ENCODE results near the gene GIGYF2. TPM values are rescaled to one million over a fixed set of nuclear protein-coding genes. Genes with fewer than 3 reads are reported as not detected.

Gene GIGYF2
- polyA plus RNA-seq, 1 donor from 2014 or later = 52.6 TPM

GRCh38 chr2:232721261-232721660, 24.1 kb downstream of the GIGYF2 start:
- Histone ChIP-seq H4K20me1 (ENCODE audit: insufficient read depth) (no peaks in the 10 kb centered on the region), H3K36me3 (ENCODE audit: insufficient read depth, low read length) (no peaks in the 10 kb centered on the region)

GRCh38 chr2:232721882-232722281, 24.8 kb downstream of the GIGYF2 start:
- no peaks in the 10 kb centered on the region for H4K20me1 ChIP-seq (ENCODE audit: insufficient read depth)
- no peak overlapping the region for H3K9ac ChIP-seq (ENCODE audit: low read length)
- H3K9me2 ChIP-seq (ENCODE audit: insufficient read depth, low read length) = no peaks in the 10 kb centered on the region
- no peaks in the 10 kb centered on the region for H3F3A ChIP-seq (ENCODE audit: insufficient read depth, low read length, poor library complexity, severe bottlenecking)
- no peak overlapping the region for H2AFZ ChIP-seq (ENCODE audit: low read depth, low read length)
- no peak for TF ChIP-seq EP300 (conservative IDR thresholded peaks at IDR 0.05; ENCODE audit: poor library complexity, severe bottlenecking)
- no peak for TF ChIP-seq REST (IDR thresholded peaks at IDR 0.05; ENCODE audit: borderline replicate concordance)
- no peak for TF ChIP-seq CTCF (IDR thresholded peaks at IDR 0.05; ENCODE audit: poor library complexity, severe bottlenecking)
- no peaks in the 10 kb centered on the region for H3K36me3 ChIP-seq (ENCODE audit: insufficient read depth, low read length)
- H3K4me2 ChIP-seq (ENCODE audit: low read length) = no peak overlapping the region
- peaks cover 37% of the 10 kb centered on the region for H3K79me2 ChIP-seq (replicated peaks; ENCODE audit: insufficient read depth, low read length)
- H3K27ac ChIP-seq (ENCODE audit: low read length) = no peak overlapping the region
- no peak overlapping the region for H3K4me3 ChIP-seq (ENCODE audit: low read length)
- H3K9me3 ChIP-seq (ENCODE audit: low read length) = no peaks in the 10 kb centered on the region
- H3K27me3 ChIP-seq (ENCODE audit: insufficient read depth, low read depth, low read length) = no peaks in the 10 kb centered on the region

More at GRCh38 chr2:232721261-232721660, 24.1 kb downstream of the GIGYF2 start:
- no peak overlapping the region for H3K4me3 ChIP-seq (ENCODE audit: low read length)
- TF ChIP-seq REST (IDR thresholded peaks at IDR 0.05; ENCODE audit: borderline replicate concordance) = no peak
- H3K9me3 ChIP-seq (ENCODE audit: low read length) = no peaks in the 10 kb centered on the region
- no peak overlapping the region for H3K27ac ChIP-seq (ENCODE audit: low read length)
- peaks cover 37% of the 10 kb centered on the region for H3K79me2 ChIP-seq (replicated peaks; ENCODE audit: insufficient read depth, low read length)
- H3K27me3 ChIP-seq (ENCODE audit: insufficient read depth, low read depth, low read length) = no peaks in the 10 kb centered on the region
- no peak overlapping the region for H2AFZ ChIP-seq (ENCODE audit: low read depth, low read length)
- no peak overlapping the region for H3K4me2 ChIP-seq (ENCODE audit: low read length)
- H3K9ac ChIP-seq (ENCODE audit: low read length) = no peak overlapping the region
- no peaks in the 10 kb centered on the region for H3K9me2 ChIP-seq (ENCODE audit: insufficient read depth, low read length)
- no peaks in the 10 kb centered on the region for H3F3A ChIP-seq (ENCODE audit: insufficient read depth, low read length, poor library complexity, severe bottlenecking)

- peaks cover 34% of the 10 kb centered on the region for H3K79me2 ChIP-seq (replicated peaks; ENCODE audit: insufficient read depth, low read length)
These were observed 25.9 kb downstream of the GIGYF2 start for GRCh38 chr2:232723027-232723426.

More at GRCh38 chr2:232723027-232723426, 25.9 kb downstream of the GIGYF2 start:
- H3K4me2 ChIP-seq (ENCODE audit: low read length) = no peak overlapping the region
- no peaks in the 10 kb centered on the region for H3K9me3 ChIP-seq (ENCODE audit: low read length)
- no peak overlapping the region for H2AFZ ChIP-seq (ENCODE audit: low read depth, low read length)
- no peaks in the 10 kb centered on the region for H3K9me2 ChIP-seq (ENCODE audit: insufficient read depth, low read length)
- H3K4me3 ChIP-seq (ENCODE audit: low read length) = no peak overlapping the region
- no peak for TF ChIP-seq RAD21 (conservative IDR thresholded peaks at IDR 0.05)
- no peak for TF ChIP-seq MXI1 (conservative IDR thresholded peaks at IDR 0.05; ENCODE audit: poor library complexity, severe bottlenecking)
- TF ChIP-seq TAF1 (IDR thresholded peaks at IDR 0.05; ENCODE audit: low read depth) = no peak
- no peak for TF ChIP-seq SMC3 (conservative IDR thresholded peaks at IDR 0.05; ENCODE audit: poor library complexity)
- TF ChIP-seq EP300 (conservative IDR thresholded peaks at IDR 0.05; ENCODE audit: poor library complexity, severe bottlenecking) = no peak
- no peak for TF ChIP-seq POLR2AphosphoS5 (IDR thresholded peaks at IDR 0.05)
- TF ChIP-seq EZH2 (IDR thresholded peaks at IDR 0.05; ENCODE audit: borderline replicate concordance, insufficient read depth, low read length, poor library complexity, severe bottlenecking) = no peak
- no peak overlapping the region for H3K27ac ChIP-seq (ENCODE audit: low read length)
- H4K20me1 ChIP-seq (ENCODE audit: insufficient read depth) = peaks cover 3% of the 10 kb centered on the region
- no peak overlapping the region for H3K9ac ChIP-seq (ENCODE audit: low read length)
- no peaks in the 10 kb centered on the region for H3K27me3 ChIP-seq (ENCODE audit: insufficient read depth, low read depth, low read length)
- H3K36me3 ChIP-seq (ENCODE audit: insufficient read depth, low read length) = peaks cover 5% of the 10 kb centered on the region
- no peaks in the 10 kb centered on the region for H3F3A ChIP-seq (ENCODE audit: insufficient read depth, low read length, poor library complexity, severe bottlenecking)

Measured in neural cell (in vitro differentiated cells).